PFSK-1 (cell line): ENCODE data around the gene SUSD3.

ENCODE experiments used
- FOXP2 ChIP-seq: optimal IDR thresholded peaks from 2 replicates; pipeline ENCODE3; 2011; ENCODE audit warnings: borderline replicate concordance, control low read depth, inconsistent platforms; ENCODE audit not compliant: insufficient read depth; ENCODE audit errors: extremely low read length, extremely low read depth
- POLR2AphosphoS5 ChIP-seq: IDR thresholded peaks from 2 replicates; pipeline ENCODE4 v1.6.1; 2012; ENCODE audit warnings: low read depth, mild to moderate bottlenecking, control low read depth, low read length, moderate library complexity
- SIN3A ChIP-seq: IDR thresholded peaks from 2 replicates; pipeline ENCODE4 v1.6.1; 2012; ENCODE audit warnings: mild to moderate bottlenecking, low read length, moderate library complexity, borderline replicate concordance; ENCODE audit not compliant: insufficient read depth
- TAF1 ChIP-seq: IDR thresholded peaks from 2 replicates; pipeline ENCODE4 v1.6.1; 2012; ENCODE audit warnings: low read length, control low read depth, borderline replicate concordance; ENCODE audit not compliant: insufficient read depth
- TF ChIP-seq, protein P1 (sequence below), 2 experiments: IDR thresholded peaks; 2 replicates each; pipeline versions ENCODE4 v1.6.1 to v1.8.0; 2011 to 2012; ENCODE audit warnings: low read depth in 2 of 2, low read length in 2 of 2, control low read depth in 1 of 2, inconsistent platforms in 1 of 2, mild to moderate bottlenecking in 1 of 2, moderate library complexity in 1 of 2; ENCODE audit not compliant: insufficient read depth in 1 of 2

The SUSD3 gene

GRCh38 chr9:93115486-93116071 is 57.1 kb downstream of the SUSD3 start:
- TF ChIP-seq TAF1 = no peak
- TF ChIP-seq FOXP2 = no peak
- no peak for TF ChIP-seq SIN3A
- no peak for TF ChIP-seq POLR2AphosphoS5
- TF ChIP-seq, protein P1, sequence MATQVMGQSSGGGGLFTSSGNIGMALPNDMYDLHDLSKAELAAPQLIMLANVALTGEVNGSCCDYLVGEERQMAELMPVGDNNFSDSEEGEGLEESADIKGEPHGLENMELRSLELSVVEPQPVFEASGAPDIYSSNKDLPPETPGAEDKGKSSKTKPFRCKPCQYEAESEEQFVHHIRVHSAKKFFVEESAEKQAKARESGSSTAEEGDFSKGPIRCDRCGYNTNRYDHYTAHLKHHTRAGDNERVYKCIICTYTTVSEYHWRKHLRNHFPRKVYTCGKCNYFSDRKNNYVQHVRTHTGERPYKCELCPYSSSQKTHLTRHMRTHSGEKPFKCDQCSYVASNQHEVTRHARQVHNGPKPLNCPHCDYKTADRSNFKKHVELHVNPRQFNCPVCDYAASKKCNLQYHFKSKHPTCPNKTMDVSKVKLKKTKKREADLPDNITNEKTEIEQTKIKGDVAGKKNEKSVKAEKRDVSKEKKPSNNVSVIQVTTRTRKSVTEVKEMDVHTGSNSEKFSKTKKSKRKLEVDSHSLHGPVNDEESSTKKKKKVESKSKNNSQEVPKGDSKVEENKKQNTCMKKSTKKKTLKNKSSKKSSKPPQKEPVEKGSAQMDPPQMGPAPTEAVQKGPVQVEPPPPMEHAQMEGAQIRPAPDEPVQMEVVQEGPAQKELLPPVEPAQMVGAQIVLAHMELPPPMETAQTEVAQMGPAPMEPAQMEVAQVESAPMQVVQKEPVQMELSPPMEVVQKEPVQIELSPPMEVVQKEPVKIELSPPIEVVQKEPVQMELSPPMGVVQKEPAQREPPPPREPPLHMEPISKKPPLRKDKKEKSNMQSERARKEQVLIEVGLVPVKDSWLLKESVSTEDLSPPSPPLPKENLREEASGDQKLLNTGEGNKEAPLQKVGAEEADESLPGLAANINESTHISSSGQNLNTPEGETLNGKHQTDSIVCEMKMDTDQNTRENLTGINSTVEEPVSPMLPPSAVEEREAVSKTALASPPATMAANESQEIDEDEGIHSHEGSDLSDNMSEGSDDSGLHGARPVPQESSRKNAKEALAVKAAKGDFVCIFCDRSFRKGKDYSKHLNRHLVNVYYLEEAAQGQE (IDR thresholded peaks at IDR 0.05; ENCODE audit: insufficient read depth in 1 of 2, low read depth in 2 of 2, low read length in 2 of 2) = no peak

GRCh38 chr9:93116072-93116961 is 57.8 kb downstream of the SUSD3 start:
- TF ChIP-seq POLR2AphosphoS5 = no peak
- no peak for TF ChIP-seq SIN3A

GRCh38 chr9:93117924-93118862 is 59.7 kb downstream of the SUSD3 start:
- TF ChIP-seq FOXP2 (no peak), SIN3A (no peak), POLR2AphosphoS5 (no peak), TAF1 (no peak)
- TF ChIP-seq, protein P1 (IDR thresholded peaks at IDR 0.05; ENCODE audit: insufficient read depth in 1 of 2, low read depth in 2 of 2, low read length in 2 of 2) = no peak

- TF ChIP-seq FOXP2 (no peak), POLR2AphosphoS5 (no peak; the same call in 1 of the 2 replicates), SIN3A (no peak), TAF1 (no peak)
- TF ChIP-seq, protein P1 (IDR thresholded peaks at IDR 0.05; ENCODE audit: insufficient read depth in 1 of 2, low read depth in 2 of 2, low read length in 2 of 2) = no peak
Measured at GRCh38 chr9:93118863-93119702, 60.6 kb downstream of the SUSD3 start.

- TF ChIP-seq POLR2AphosphoS5 = no peak
Measured at GRCh38 chr9:93119703-93119952, 61.1 kb downstream of the SUSD3 start.
